Uterus (tissue), 2 donors: Measurements from ENCODE around the gene C16orf89.

Experiments
- POLR2A ChIP-seq, 2 donors: fragments of 450-650 bp; IDR thresholded peaks; one replicate each; pipeline ENCODE4 v1.6.1; 2016; ENCODE audit warnings: antibody characterized with exemption in 2 of 2, mild to moderate bottlenecking in 1 of 2, moderate library complexity in 1 of 2
- TF ChIP-seq, protein P1 (sequence below), 4 experiments: fragments of 200-600 bp in 2 of 4; fragments of 450-650 bp in 2 of 4; sonication (generic) in 2 of 4; IDR thresholded peaks; one replicate each; pipeline ENCODE4 v1.5.1; 2016 to 2019; ENCODE audit warnings: antibody characterized with exemption in 4 of 4, mild to moderate bottlenecking in 2 of 4, moderate library complexity in 1 of 4

DNA sequence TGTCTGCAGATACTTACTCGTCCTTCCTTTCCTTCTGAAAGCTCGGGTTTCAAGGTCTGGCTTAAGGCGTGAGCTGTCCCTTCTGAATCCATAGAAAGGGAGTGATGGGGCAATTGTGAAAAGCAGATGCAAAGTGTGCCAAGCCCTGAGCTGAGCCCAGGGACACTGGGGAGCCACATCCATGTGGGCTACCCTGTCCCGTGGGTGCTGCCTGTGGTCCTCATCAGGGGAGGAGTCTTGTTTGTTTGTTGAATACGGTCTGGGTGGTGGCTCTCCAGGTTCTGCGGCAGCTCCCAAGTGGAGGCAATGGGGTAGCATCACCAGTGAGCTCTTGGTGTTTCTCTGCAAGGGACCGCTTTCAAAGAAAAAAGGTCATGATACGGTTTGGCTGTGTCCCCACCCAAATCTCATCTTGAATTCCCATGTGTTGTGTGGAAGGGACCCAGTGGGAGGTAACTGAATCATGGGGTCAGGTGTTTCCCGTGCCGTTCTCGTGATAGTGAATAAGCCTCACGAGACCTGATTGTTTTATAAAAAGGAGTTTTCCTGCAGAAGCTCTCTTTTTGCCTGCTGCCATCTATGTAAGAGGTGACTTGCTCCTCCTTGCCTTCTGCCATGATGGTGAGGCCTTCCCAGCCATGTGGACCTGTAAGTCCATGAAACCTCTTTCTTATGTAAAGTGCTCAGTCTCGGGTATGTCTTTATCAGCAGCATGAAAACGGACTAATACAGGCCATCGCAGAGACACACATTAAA, 4.9 kb upstream of the C16orf89 start:
- TF ChIP-seq POLR2A (IDR thresholded peaks at IDR 0.05), result no peak
- TF ChIP-seq, protein P1, sequence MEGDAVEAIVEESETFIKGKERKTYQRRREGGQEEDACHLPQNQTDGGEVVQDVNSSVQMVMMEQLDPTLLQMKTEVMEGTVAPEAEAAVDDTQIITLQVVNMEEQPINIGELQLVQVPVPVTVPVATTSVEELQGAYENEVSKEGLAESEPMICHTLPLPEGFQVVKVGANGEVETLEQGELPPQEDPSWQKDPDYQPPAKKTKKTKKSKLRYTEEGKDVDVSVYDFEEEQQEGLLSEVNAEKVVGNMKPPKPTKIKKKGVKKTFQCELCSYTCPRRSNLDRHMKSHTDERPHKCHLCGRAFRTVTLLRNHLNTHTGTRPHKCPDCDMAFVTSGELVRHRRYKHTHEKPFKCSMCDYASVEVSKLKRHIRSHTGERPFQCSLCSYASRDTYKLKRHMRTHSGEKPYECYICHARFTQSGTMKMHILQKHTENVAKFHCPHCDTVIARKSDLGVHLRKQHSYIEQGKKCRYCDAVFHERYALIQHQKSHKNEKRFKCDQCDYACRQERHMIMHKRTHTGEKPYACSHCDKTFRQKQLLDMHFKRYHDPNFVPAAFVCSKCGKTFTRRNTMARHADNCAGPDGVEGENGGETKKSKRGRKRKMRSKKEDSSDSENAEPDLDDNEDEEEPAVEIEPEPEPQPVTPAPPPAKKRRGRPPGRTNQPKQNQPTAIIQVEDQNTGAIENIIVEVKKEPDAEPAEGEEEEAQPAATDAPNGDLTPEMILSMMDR (IDR thresholded peaks at IDR 0.05), result no peak
